ENCODE measurements around the gene ITLN1.

ITLN1 gene

GRCh38 chr1:160865337-160865736 lies 19.6 kb downstream of the ITLN1 start:
- no peak for DNase-seq (ENCODE audit: low spot score)
- no peak for TF ChIP-seq CTCF (IDR thresholded peaks at IDR 0.05; ENCODE audit: extremely low read depth, missing control alignments)

GRCh38 chr1:160864173-160864572 lies 20.8 kb downstream of the ITLN1 start:
- no peak for DNase-seq (ENCODE audit: low spot score)
- no peak for TF ChIP-seq CTCF (IDR thresholded peaks at IDR 0.05; ENCODE audit: extremely low read depth, missing control alignments)

GRCh38 chr1:160863774-160864131 lies 21.2 kb downstream of the ITLN1 start:
- no peak for DNase-seq (ENCODE audit: low spot score)
- TF ChIP-seq CTCF (IDR thresholded peaks at IDR 0.05; ENCODE audit: extremely low read depth, missing control alignments) = no peak

- DNase-seq (ENCODE audit: low spot score) = no peak
- TF ChIP-seq CTCF (IDR thresholded peaks at IDR 0.05; ENCODE audit: extremely low read depth, missing control alignments) = no peak
Observed at GRCh38 chr1:160863061-160863773, 21.8 kb downstream of the ITLN1 start.

GRCh38 chr1:160862203-160863060 lies 22.5 kb downstream of the ITLN1 start, which contains the start of gene CD244:
TSS of gene CD244 (minus strand) at chr1:160862887. CDS start at chr1:160862677, 210 bp downstream.
- DNase-seq (ENCODE audit: low spot score) = peak; percentile 74

GRCh38 chr1:160860840-160861505 lies 24.0 kb downstream of the ITLN1 start:
- no peak for DNase-seq (ENCODE audit: low spot score)

More at GRCh38 chr1:160862203-160863060, 22.5 kb downstream of the ITLN1 start, which contains the start of gene CD244:
- no peak for TF ChIP-seq CTCF (IDR thresholded peaks at IDR 0.05; ENCODE audit: extremely low read depth, missing control alignments)

More at GRCh38 chr1:160860840-160861505, 24.0 kb downstream of the ITLN1 start:
- TF ChIP-seq CTCF (IDR thresholded peaks at IDR 0.05; ENCODE audit: extremely low read depth, missing control alignments) = no peak
